Activated naive CD8-positive, alpha-beta T cell treated with anti-CD3 and anti-CD28 coated beads, Interleukin-2, amount 10 ng/mL, durations not matched to agents 7 days and 5 days (primary cell): ENCODE data around the gene CNTN4. TPM values are rescaled to one million over a fixed set of nuclear protein-coding genes. Genes with fewer than 3 reads are reported as not detected.

ENCODE experiments used
- ATAC-seq: fragments of 150-1000 bp; cut with Tn5 transposase; one replicate; pipeline ENCODE4 v1.10.0; 2021; ENCODE audit warnings: low read depth, moderate library complexity
- POLR2A ChIA-PET: fragments of 350-600 bp; sonication (Branson Sonifier 250); formaldehyde crosslinking; loops from one replicate; lab custom pipeline; 2021; ENCODE audit warnings: antibody characterized with exemption; lab: Charles Lee
- DNase-seq: peaks from one replicate; pipeline ENCODE4 v3.0.0; 2021
- H3K27ac Mint-ChIP-seq: one replicate; pipeline ENCODE4 v1.8.0; 2022; ENCODE audit warnings: mild to moderate bottlenecking, mixed read lengths
- H3K27me3 Mint-ChIP-seq: one replicate; pipeline ENCODE4 v1.8.0; 2022; ENCODE audit warnings: mild to moderate bottlenecking, moderate library complexity, mixed read lengths
- H3K36me3 Mint-ChIP-seq: one replicate; pipeline ENCODE4 v1.8.0; 2021; ENCODE audit warnings: mild to moderate bottlenecking, mixed read lengths
- H3K4me1 Mint-ChIP-seq: one replicate; pipeline ENCODE4 v1.8.0; 2021; ENCODE audit warnings: mixed read lengths
- H3K4me3 Mint-ChIP-seq: one replicate; pipeline ENCODE4 v1.8.0; 2022; ENCODE audit warnings: mild to moderate bottlenecking, moderate library complexity, mixed read lengths
- H3K9me3 Mint-ChIP-seq: one replicate; pipeline ENCODE4 v1.8.0; 2021; ENCODE audit warnings: mixed read lengths
- total RNA-seq, 2 experiments: library from RNA; stranded (reverse); gene quantifications; one replicate each; pipeline ENCODE4 v1.2.3, GENCODE V29; 2021

The CNTN4 gene
- total RNA-seq, 2 experiments from 2014 or later = not detected

DNA sequence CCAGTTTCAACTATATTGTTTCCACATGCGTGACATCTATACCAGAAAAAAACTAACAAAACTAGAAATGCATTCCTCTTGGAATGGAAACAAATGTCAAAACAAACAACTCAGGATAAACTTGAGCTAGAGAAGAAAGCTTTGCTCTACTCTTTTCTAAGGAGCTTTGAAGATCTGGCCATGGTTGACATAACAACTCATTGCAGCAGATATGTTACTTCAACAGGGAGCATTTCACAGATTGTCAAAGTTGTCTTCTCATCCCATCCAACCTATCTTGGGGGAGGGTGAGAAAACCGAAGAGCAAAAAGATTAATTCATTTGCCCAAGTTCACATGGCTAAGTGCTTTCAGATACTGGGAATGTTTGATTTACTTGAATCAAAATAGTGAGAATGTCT, 484.4 kb downstream of the CNTN4 start:
- DNase-seq (no peak), ATAC-seq (no peak)
- no peaks in the 10 kb centered on the region for H3K9me3 Mint-ChIP-seq
- H3K4me3 Mint-ChIP-seq = no peak overlapping the region
- H3K27me3 Mint-ChIP-seq = no peaks in the 10 kb centered on the region
- POLR2A ChIA-PET = no interaction called here
- no peaks in the 10 kb centered on the region for H3K4me1 Mint-ChIP-seq
- H3K36me3 Mint-ChIP-seq = no peaks in the 10 kb centered on the region
- no peak overlapping the region for H3K27ac Mint-ChIP-seq

DNA sequence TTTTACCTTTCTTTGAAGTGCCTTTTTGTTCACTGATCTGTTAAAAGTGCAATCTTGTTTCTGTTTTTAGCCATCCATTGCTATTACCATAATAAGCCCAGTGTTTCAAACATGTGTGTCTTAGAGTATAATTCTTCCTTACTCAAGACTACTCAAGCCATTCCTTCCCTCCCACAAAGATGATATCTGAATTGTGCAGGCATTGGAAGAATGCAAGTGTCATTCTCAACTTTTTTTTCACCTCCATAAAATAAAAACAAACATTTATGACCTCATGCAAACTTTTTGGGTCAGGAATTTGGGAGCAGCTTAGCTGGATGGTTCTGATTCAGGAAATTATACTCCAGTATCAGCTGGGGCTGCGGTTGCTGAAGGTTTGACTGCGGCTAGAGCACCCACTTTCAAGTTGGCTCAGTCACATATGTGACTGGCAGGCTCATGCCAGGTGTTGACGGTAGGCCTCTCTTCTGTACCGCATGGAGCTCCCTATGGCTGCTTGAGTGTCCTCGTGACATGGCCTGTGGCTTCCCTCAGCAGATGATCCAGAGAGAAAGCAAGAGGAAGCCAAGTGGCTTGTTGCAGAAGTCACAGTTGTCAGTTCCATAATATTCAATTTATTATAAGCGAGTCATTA, 490.8 kb downstream of the CNTN4 start:
- H3K36me3 Mint-ChIP-seq = no peaks in the 10 kb centered on the region
- H3K27ac Mint-ChIP-seq = no peak overlapping the region
- no peaks in the 10 kb centered on the region for H3K27me3 Mint-ChIP-seq
- H3K4me3 Mint-ChIP-seq = no peak overlapping the region
- POLR2A ChIA-PET = no interaction called here
- no peaks in the 10 kb centered on the region for H3K9me3 Mint-ChIP-seq
- no peak for DNase-seq
- no peaks in the 10 kb centered on the region for H3K4me1 Mint-ChIP-seq
- ATAC-seq = no peak

DNA sequence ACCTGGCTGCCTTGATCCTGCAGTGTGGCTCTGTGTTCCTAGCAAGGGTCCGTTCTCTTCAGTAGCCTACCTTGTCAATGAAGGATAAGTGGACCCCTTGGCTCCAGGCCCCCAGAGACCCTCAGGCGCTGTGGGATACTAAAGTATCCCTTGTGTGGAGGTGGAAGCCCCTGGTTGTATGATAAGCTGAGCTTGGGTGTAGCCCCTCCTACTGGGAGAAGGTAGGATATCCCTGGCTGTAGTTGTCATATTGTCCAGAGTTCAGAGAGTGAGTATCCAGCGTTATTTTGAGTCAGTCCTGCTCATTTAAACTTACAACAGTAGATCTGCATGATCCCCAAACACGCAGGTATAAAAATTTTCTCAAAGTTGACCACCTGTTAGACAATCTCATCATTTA, 496.8 kb downstream of the CNTN4 start:
- DNase-seq = no peak
- Mint-ChIP-seq H3K4me3 (no peak overlapping the region), H3K4me1 (no peaks in the 10 kb centered on the region), H3K27me3 (no peaks in the 10 kb centered on the region), H3K27ac (no peak overlapping the region), H3K36me3 (no peaks in the 10 kb centered on the region), H3K9me3 (no peaks in the 10 kb centered on the region)
- ATAC-seq = no peak
- POLR2A ChIA-PET = no interaction called here

DNA sequence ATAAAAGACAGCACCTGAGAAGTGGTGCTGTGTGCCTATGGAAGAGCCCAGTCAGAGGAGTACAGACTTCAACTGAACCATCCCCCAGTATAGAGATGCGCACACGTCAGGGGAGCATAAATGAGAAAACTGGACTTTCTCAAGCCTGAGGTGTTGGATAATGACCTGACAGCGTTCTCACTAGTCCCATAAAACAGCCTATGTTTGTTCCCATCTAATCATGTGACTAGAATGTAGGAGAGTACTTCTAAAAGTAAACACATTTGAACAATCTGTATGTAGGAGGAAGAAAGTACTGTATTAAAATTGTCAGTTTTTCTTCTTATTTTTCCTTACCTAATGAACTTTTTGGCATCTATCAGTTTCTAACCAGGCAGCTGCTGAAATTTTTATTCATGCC, 498.9 kb downstream of the CNTN4 start:
- no peaks in the 10 kb centered on the region for H3K36me3 Mint-ChIP-seq
- no peak for DNase-seq
- POLR2A ChIA-PET = no interaction called here
- H3K27me3 Mint-ChIP-seq = no peaks in the 10 kb centered on the region
- no peaks in the 10 kb centered on the region for H3K4me1 Mint-ChIP-seq
- no peak for ATAC-seq
- H3K9me3 Mint-ChIP-seq = no peaks in the 10 kb centered on the region
- no peak overlapping the region for H3K4me3 Mint-ChIP-seq
- no peak overlapping the region for H3K27ac Mint-ChIP-seq

DNA sequence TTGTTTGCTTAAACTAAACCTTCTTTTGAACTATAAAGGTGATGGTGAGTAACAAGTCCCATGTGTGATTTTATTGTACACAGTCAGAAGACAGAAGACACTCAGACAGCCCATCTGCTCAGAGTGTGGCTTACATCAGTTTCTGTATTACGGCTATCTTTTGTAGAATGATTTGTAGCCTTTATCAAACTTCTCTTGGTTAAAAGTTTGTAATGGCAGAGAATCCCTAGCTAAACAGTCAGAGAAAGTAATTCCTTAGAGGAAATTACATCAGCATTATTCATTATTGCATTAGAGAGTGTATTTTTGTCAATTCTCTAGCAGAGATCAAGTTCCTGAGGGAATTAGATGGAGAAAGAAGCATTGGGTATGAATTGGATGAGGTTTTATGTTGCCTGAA, 500.8 kb downstream of the CNTN4 start:
- ATAC-seq (no peak), DNase-seq (no peak)
- H3K36me3 Mint-ChIP-seq = no peaks in the 10 kb centered on the region
- no peak overlapping the region for H3K4me3 Mint-ChIP-seq
- POLR2A ChIA-PET = no interaction called here
- no peaks in the 10 kb centered on the region for H3K4me1 Mint-ChIP-seq
- H3K27ac Mint-ChIP-seq = no peak overlapping the region
- no peaks in the 10 kb centered on the region for H3K27me3 Mint-ChIP-seq
- no peaks in the 10 kb centered on the region for H3K9me3 Mint-ChIP-seq

DNA sequence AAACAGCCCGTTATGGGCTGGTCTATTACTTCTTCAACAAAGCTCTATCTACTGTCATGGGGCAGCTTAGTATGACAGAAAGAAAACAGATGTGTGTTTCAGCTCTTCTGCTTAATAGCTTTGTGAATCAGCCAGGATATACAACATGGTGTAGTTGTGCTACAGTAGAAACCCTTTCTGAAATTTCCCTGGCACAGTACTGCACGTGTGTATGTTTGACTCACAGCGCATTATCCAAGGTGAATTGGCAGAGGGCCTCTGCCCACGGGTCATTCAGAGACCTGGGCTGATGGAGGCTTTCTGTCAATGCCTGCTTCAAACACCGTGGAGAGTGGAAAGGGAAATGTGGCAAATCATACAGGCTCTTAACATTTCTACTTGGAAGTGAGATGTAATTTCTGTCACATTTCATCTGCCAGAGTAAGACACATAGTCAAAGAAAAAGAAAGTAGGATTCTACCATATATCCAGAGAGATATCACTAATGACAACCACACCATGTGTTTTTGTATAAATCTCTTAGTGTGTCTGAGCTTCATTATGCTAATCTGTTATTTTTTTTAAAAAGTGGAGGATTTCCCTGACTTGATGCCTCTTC, 505.1 kb downstream of the CNTN4 start:
- ATAC-seq (no peak), DNase-seq (no peak)
- H3K36me3 Mint-ChIP-seq = no peaks in the 10 kb centered on the region
- H3K4me3 Mint-ChIP-seq = no peak overlapping the region
- H3K4me1 Mint-ChIP-seq = no peaks in the 10 kb centered on the region
- no peaks in the 10 kb centered on the region for H3K27me3 Mint-ChIP-seq
- H3K27ac Mint-ChIP-seq = no peak overlapping the region
- no peaks in the 10 kb centered on the region for H3K9me3 Mint-ChIP-seq
- POLR2A ChIA-PET = no interaction called here

DNA sequence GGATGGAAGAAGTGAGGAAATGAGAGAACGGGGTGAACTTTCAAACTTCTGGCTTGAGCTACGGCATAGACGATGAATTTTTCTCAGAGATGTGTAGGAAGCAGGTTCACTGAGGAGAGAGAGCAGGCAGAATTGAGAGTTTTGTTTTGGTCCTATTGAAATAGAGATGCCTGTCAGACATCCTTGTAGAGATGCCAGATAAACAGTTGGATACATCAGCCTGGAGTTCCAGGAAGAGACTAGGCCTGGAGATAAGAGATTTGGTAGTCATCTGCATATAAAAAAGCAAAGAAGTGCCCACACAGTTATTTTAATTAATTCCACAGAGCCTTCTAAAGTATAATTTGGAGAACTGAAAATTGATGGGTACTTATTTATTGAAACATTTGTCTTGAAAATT, 515.9 kb downstream of the CNTN4 start:
- H3K36me3 Mint-ChIP-seq = no peaks in the 10 kb centered on the region
- ATAC-seq = no peak
- no peak overlapping the region for H3K27ac Mint-ChIP-seq
- POLR2A ChIA-PET = no interaction called here
- H3K4me3 Mint-ChIP-seq = no peak overlapping the region
- H3K9me3 Mint-ChIP-seq = no peaks in the 10 kb centered on the region
- DNase-seq = no peak
- no peaks in the 10 kb centered on the region for H3K27me3 Mint-ChIP-seq
- no peaks in the 10 kb centered on the region for H3K4me1 Mint-ChIP-seq

DNA sequence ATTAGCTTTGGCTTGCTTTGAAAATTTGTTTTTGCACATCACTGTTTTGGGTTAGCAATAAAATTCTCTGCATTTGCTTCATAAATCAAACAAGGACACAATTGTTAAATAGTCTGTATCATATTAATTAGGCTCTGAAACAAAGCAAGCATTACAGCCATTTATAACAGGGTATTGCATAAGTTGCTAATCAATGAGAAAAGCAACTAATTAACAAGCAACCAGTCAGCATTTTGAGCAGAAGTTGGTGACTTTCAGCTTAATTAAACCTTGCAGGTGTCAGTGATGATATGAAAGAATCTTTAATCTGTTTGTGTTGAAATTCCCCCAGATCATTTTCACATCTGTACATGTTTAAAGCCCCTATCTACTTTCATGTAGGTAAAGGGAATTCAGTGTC, 516.4 kb downstream of the CNTN4 start:
- DNase-seq (no peak), ATAC-seq (no peak)
- Mint-ChIP-seq H3K4me1 (no peaks in the 10 kb centered on the region), H3K4me3 (no peak overlapping the region), H3K27me3 (no peaks in the 10 kb centered on the region), H3K9me3 (no peaks in the 10 kb centered on the region), H3K27ac (no peak overlapping the region), H3K36me3 (no peaks in the 10 kb centered on the region)
- POLR2A ChIA-PET = no interaction called here

DNA sequence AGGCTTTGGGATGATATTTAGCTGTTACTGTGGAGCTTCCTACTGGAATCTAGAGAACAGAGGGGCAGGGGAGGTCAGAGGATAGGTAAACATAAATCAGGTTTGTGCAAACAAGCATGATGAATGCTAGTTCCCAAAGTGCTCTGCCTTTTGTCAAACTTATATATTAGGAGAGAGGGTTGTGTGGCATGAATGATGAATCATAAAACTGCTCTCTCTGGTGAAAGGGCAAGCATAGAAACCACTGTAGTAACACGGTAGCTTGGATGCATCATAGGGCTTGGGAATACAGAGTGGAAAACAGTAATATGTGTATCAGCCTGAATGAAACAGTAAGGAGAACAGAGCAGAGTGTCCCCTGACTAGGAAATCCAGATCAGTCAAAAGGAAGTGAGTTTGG, 524.8 kb downstream of the CNTN4 start:
- Mint-ChIP-seq H3K4me3 (no peak overlapping the region), H3K9me3 (no peaks in the 10 kb centered on the region), H3K27ac (no peak overlapping the region), H3K36me3 (no peaks in the 10 kb centered on the region), H3K4me1 (no peaks in the 10 kb centered on the region), H3K27me3 (no peaks in the 10 kb centered on the region)
- ATAC-seq (no peak), DNase-seq (no peak)
- POLR2A ChIA-PET = no interaction called here

DNA sequence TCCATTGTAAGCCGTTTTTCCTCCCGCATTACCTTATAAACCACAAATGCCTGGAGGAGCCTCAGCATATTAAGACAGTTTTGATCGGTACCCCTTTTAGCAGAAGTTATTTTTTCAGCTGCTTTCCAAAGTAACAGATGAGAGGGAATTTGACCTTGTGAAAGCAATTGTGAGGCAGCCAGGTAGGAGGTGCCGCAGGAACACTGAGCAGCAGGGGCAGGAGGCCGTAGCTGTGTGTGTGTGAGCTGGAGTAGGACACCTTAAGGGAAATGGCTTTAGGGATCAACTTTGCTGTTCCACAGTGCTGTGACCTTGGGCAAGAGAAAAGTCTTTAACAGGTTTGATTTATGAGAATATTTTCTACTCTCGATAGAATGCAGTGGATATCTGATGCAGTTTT, 529.5 kb downstream of the CNTN4 start:
- no peaks in the 10 kb centered on the region for H3K4me1 Mint-ChIP-seq
- ATAC-seq (no peak), DNase-seq (no peak)
- H3K27me3 Mint-ChIP-seq = peaks cover 1% of the 10 kb centered on the region
- H3K9me3 Mint-ChIP-seq = no peaks in the 10 kb centered on the region
- H3K4me3 Mint-ChIP-seq = no peak overlapping the region
- H3K27ac Mint-ChIP-seq = no peak overlapping the region
- POLR2A ChIA-PET = no interaction called here
- H3K36me3 Mint-ChIP-seq = no peaks in the 10 kb centered on the region

DNA sequence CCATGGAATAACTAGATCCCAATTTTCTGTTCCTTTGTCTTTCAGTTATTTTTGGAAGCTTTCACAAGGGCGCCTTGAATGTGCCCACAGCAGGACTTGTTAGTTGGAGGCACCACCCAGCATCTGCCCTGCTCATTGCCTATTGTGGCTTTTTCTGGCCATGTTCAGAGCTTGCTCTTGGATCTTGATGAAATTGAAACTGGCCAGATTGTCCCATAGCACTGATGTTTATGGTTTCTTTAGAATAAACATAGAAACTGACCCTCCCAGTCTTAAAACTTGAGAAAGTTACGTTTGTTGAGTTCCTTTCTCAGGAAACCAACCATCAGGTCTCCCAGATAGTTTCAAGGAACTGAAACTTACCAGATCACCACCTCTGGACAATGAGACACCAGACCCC, 536.8 kb downstream of the CNTN4 start:
- Mint-ChIP-seq H3K36me3 (no peaks in the 10 kb centered on the region), H3K27me3 (peaks cover 3% of the 10 kb centered on the region), H3K4me1 (no peaks in the 10 kb centered on the region), H3K9me3 (no peaks in the 10 kb centered on the region), H3K27ac (no peak overlapping the region), H3K4me3 (no peak overlapping the region)
- no peak for ATAC-seq
- POLR2A ChIA-PET = no interaction called here
- no peak for DNase-seq

DNA sequence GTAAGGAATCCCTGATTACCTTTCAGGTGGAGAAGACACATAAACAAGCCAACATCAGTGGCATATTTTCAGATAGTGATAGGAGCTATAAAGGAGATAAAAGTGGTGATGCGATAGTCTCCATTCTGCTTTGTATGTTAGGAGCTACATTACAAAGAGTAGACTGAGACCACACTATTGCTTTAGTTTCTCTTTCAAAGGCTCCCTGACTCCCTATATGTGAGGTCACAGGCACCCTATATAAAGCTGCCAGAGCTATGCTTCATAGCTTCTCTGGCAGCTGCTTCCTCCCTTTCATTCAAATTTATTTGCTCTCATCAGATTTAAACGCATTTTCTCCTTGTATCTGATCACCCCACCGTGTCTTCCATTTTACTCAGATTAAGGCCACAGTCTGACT, 544.9 kb downstream of the CNTN4 start:
- no peak overlapping the region for H3K27ac Mint-ChIP-seq
- DNase-seq (no peak), ATAC-seq (no peak)
- H3K9me3 Mint-ChIP-seq = no peaks in the 10 kb centered on the region
- H3K4me1 Mint-ChIP-seq = no peaks in the 10 kb centered on the region
- POLR2A ChIA-PET = no interaction called here
- peaks cover 3% of the 10 kb centered on the region for H3K27me3 Mint-ChIP-seq
- H3K4me3 Mint-ChIP-seq = no peak overlapping the region
- H3K36me3 Mint-ChIP-seq = no peaks in the 10 kb centered on the region

DNA sequence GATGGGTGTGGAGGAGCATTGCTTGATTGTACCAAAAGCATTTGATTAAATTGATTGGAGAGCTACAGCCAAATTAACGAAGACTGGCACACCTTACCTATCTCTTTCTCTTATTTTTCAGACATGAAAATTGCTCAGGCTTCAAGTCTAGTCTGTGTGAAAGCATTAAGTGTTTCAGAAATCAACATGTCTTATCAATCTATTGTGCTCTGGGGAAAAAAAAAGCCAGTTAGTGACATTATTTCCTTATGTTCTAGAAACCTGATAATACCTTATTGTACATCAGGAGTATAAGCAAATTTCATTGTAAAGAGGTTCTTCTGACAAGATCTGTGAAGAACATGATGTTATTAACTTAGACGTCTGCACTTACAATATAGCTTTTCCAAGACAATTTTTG, 546.3 kb downstream of the CNTN4 start:
- H3K9me3 Mint-ChIP-seq = peaks cover 4% of the 10 kb centered on the region
- no peak overlapping the region for H3K4me3 Mint-ChIP-seq
- H3K27ac Mint-ChIP-seq = no peak overlapping the region
- peaks cover 3% of the 10 kb centered on the region for H3K27me3 Mint-ChIP-seq
- ATAC-seq = no peak
- POLR2A ChIA-PET = no interaction called here
- H3K36me3 Mint-ChIP-seq = no peaks in the 10 kb centered on the region
- H3K4me1 Mint-ChIP-seq = no peaks in the 10 kb centered on the region
- no peak for DNase-seq

DNA sequence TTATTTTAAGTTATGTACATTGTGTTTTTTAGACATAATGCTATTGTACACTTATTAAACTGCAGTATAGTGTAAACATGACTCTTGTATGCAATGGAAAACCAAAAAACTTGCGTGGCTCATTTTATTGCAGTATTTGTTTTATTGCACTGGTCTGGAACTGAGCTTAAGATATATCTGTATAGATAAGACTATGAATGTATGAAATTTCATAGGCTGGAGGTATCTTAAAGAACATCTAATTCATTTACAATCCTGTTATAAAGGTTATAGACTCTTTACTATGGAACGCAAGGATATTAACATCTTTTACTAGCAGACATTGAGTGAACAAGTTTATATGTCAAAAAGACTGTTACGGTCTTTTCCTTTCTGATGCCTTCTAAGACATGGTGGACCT, 552.1 kb downstream of the CNTN4 start:
- peaks cover 4% of the 10 kb centered on the region for H3K9me3 Mint-ChIP-seq
- H3K27ac Mint-ChIP-seq = no peak overlapping the region
- no peaks in the 10 kb centered on the region for H3K36me3 Mint-ChIP-seq
- POLR2A ChIA-PET = no interaction called here
- peaks cover 2% of the 10 kb centered on the region for H3K27me3 Mint-ChIP-seq
- no peak overlapping the region for H3K4me3 Mint-ChIP-seq
- H3K4me1 Mint-ChIP-seq = no peaks in the 10 kb centered on the region
- ATAC-seq (no peak), DNase-seq (no peak)
